ENCODE measurements around the gene ASB8.

GRCh38 chr12:48105321-48105866 is 51.9 kb downstream of the ASB8 start:
- TF ChIP-seq CREB5 (CRISPR knock-in tag; IDR thresholded peaks at IDR 0.05; ENCODE audit: low read depth), result no peak
- no peak for TF ChIP-seq ZNF565 (CRISPR knock-in tag; conservative IDR thresholded peaks at IDR 0.05; ENCODE audit: low read depth)
